ENCODE measurements around the gene C6orf132.
"Not testable (repeated sequence)": the region's sequence is repeated elsewhere in the genome, so short reads cannot be mapped to it uniquely, and the experiment has no call there.

C6orf132 gene

GRCh38 chr6:42153921-42154320 is 11.5 kb upstream of the C6orf132 start:
- TF ChIP-seq, protein P1, sequence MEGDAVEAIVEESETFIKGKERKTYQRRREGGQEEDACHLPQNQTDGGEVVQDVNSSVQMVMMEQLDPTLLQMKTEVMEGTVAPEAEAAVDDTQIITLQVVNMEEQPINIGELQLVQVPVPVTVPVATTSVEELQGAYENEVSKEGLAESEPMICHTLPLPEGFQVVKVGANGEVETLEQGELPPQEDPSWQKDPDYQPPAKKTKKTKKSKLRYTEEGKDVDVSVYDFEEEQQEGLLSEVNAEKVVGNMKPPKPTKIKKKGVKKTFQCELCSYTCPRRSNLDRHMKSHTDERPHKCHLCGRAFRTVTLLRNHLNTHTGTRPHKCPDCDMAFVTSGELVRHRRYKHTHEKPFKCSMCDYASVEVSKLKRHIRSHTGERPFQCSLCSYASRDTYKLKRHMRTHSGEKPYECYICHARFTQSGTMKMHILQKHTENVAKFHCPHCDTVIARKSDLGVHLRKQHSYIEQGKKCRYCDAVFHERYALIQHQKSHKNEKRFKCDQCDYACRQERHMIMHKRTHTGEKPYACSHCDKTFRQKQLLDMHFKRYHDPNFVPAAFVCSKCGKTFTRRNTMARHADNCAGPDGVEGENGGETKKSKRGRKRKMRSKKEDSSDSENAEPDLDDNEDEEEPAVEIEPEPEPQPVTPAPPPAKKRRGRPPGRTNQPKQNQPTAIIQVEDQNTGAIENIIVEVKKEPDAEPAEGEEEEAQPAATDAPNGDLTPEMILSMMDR (IDR thresholded peaks at IDR 0.05; ENCODE audit: extremely low read depth, missing control alignments): no peak
- no peak for DNase-seq (ENCODE audit: low spot score)

- not testable (repeated sequence) for DNase-seq (ENCODE audit: low spot score)
Measured at GRCh38 chr6:42152528-42153213, 10.3 kb upstream of the C6orf132 start.

- TF ChIP-seq, protein P1 (IDR thresholded peaks at IDR 0.05; ENCODE audit: extremely low read depth, missing control alignments): no peak
Measured at GRCh38 chr6:42152024-42152423, 9.6 kb upstream of the C6orf132 start.

GRCh38 chr6:42150254-42150653 is 7.8 kb upstream of the C6orf132 start:
- TF ChIP-seq, protein P1 (IDR thresholded peaks at IDR 0.05; ENCODE audit: extremely low read depth, missing control alignments): no peak
- no peak for DNase-seq (ENCODE audit: low spot score)

More at GRCh38 chr6:42152024-42152423, 9.6 kb upstream of the C6orf132 start:
- DNase-seq (ENCODE audit: low spot score): no peak

DNA sequence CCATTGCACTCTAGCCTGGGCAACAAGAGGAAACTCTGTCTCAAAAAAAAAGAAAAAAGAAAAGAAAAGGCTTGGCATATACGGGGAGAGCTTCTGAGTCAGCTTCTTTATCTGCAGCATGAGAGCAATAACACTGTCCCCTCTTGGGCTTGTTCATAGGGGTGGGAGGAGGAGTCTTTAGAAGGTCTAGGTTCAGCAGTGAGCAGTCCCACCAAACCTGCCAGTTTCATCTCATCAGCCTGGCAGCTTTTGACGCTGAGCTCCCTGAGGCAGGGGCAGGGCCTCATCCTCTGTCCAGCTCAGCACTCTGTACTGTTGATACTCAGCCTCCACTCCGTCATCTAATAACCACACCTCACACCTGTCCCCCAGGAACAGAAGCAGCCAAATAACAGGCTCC is 5.6 kb upstream of the C6orf132 start:
- no peak for DNase-seq (ENCODE audit: low spot score)

DNA sequence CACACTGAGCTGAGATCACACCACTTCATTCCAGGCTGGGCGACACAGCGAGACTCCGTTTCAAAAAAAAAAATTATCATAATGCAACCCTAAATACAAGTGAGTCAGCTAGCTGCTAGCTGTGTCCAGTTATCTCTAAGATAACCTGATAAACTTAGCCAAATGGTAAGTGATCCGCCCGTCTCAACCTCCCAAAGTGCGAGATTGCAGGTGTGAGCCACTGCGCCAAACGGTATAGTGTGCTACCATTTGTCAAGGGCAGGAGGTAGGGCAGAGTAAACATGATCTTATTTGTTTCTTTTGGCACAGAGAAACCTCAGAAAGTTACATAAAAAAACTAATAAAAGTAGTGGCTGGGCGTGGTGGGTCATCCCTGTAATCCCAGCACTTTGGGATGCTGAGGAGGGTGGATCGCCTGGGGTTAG is 4.7 kb upstream of the C6orf132 start:
- no peak for DNase-seq (ENCODE audit: low spot score)
- TF ChIP-seq, protein P1 (IDR thresholded peaks at IDR 0.05; ENCODE audit: extremely low read depth, missing control alignments): no peak

More for the DNA sequence above, 5.6 kb upstream of the C6orf132 start:
- TF ChIP-seq, protein P1 (IDR thresholded peaks at IDR 0.05; ENCODE audit: extremely low read depth, missing control alignments): no peak

DNA sequence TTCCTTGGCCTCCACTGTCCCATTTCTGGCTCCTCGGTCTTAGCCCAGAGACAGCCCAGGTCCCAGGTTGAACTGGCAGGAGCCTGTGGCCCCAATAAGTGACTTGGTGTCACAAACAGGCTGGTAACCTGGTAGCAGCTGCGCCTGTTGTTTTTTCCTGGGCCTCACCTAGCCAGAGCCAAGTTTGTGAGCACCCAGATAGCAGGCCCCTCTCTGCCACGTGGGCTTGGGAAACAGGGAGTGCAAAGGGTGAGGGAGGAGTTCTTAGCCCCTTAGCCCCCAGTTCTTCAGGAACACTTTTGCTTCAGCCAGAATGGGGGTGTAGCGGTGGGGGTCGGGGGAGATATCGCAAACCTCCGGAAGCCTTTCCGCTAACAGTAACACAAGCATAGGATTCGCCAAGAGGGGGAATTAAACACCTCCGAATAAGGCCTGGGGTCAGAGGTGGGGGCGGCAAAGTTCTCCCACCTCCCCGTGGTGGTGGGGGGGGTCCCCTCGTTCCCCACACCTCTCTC is 760 bp downstream of the C6orf132 start:
- DNase-seq (ENCODE audit: low spot score): peak; percentile 34
- TF ChIP-seq, protein P1 (IDR thresholded peaks at IDR 0.05; ENCODE audit: extremely low read depth, missing control alignments): no peak
